Nephron (organoid): Measurements from ENCODE around the gene CTNNAL1.

Source experiments
- H3K27ac Mint-ChIP-seq, 3 experiments: 2 replicates each; pipeline ENCODE4 v1.8.0; 2020; ENCODE audit warnings: mixed read lengths in 3 of 3, mild to moderate bottlenecking in 2 of 3, moderate library complexity in 1 of 3
- H3K27me3 Mint-ChIP-seq: 2 replicates; pipeline ENCODE4 v1.8.0; 2021; ENCODE audit warnings: low read depth, mild to moderate bottlenecking, moderate library complexity, mixed read lengths
- H3K36me3 Mint-ChIP-seq: 2 replicates; pipeline ENCODE4 v1.8.0; 2020; ENCODE audit warnings: low read depth, mixed read lengths
- H3K4me1 Mint-ChIP-seq: 2 replicates; pipeline ENCODE4 v1.8.0; 2020; ENCODE audit warnings: mixed read lengths
- H3K4me3 Mint-ChIP-seq, 3 experiments: 2 replicates each; pipeline ENCODE4 v1.8.0; 2020; ENCODE audit warnings: mild to moderate bottlenecking in 3 of 3, mixed read lengths in 3 of 3, moderate library complexity in 2 of 3
- H3K9me3 Mint-ChIP-seq: 2 replicates; pipeline ENCODE4 v1.8.0; 2020; ENCODE audit warnings: mixed read lengths
- CTCF ChIP-seq, 3 experiments: fragments of 200-600 bp; sonication (generic); IDR thresholded peaks; one replicate each; pipeline ENCODE4 v1.5.0; 2021; ENCODE audit warnings: antibody characterized with exemption in 3 of 3; ENCODE audit not compliant: unreplicated experiment in 3 of 3

Gene CTNNAL1

GRCh38 chr9:108934323-108934893, 78.9 kb downstream of the CTNNAL1 start, which contains the start of gene ABITRAM:
TSS of gene ABITRAM (plus strand) at chr9:108934400. CDS start at chr9:108934487, 87 bp downstream.
- Mint-ChIP-seq H3K27me3 (no peaks in the 10 kb centered on the region), H3K27ac (peak within 1 kb of the TSS; percentile 97 to 99 (median 98)), H3K4me1 (peaks cover 31% of the 10 kb centered on the region), H3K9me3 (no peaks in the 10 kb centered on the region), H3K36me3 (peaks cover 18% of the 10 kb centered on the region), H3K4me3 (peak within 1 kb of the TSS; percentile 93 to 97 (median 95))
- no peak for TF ChIP-seq CTCF (IDR thresholded peaks at IDR 0.05; ENCODE audit: unreplicated experiment in 3 of 3)

GRCh38 chr9:108933718-108934322, 79.5 kb downstream of the CTNNAL1 start, which contains the start of gene ELP1:
TSS of gene ELP1 (minus strand) at chr9:108934124. CDS start at chr9:108931146, 2,978 bp downstream.
- H3K4me1 Mint-ChIP-seq = peaks cover 31% of the 10 kb centered on the region
- peak in 2 of 3 experiments; percentile 16 to 30 for TF ChIP-seq CTCF (IDR thresholded peaks at IDR 0.05; ENCODE audit: unreplicated experiment in 3 of 3)

GRCh38 chr9:108933231-108933717, 80.0 kb downstream of the CTNNAL1 start:
- peaks cover 31% of the 10 kb centered on the region for H3K4me1 Mint-ChIP-seq
- H3K27ac Mint-ChIP-seq = peak overlapping the region; percentile 97 to 99 (median 98)
- H3K4me3 Mint-ChIP-seq = peak overlapping the region; percentile 93 to 97 (median 95)
- TF ChIP-seq CTCF (IDR thresholded peaks at IDR 0.05; ENCODE audit: unreplicated experiment in 3 of 3) = no peak
- H3K9me3 Mint-ChIP-seq = no peaks in the 10 kb centered on the region
- H3K27me3 Mint-ChIP-seq = no peaks in the 10 kb centered on the region
- H3K36me3 Mint-ChIP-seq = peaks cover 14% of the 10 kb centered on the region

More at GRCh38 chr9:108933718-108934322, 79.5 kb downstream of the CTNNAL1 start, which contains the start of gene ELP1:
- Mint-ChIP-seq H3K27ac (peak within 1 kb of the TSS; percentile 97 to 99 (median 98)), H3K9me3 (no peaks in the 10 kb centered on the region), H3K4me3 (peak within 1 kb of the TSS; percentile 93 to 97 (median 95)), H3K36me3 (peaks cover 12% of the 10 kb centered on the region), H3K27me3 (no peaks in the 10 kb centered on the region)

GRCh38 chr9:108928386-108928785, 84.9 kb downstream of the CTNNAL1 start:
- Mint-ChIP-seq H3K36me3 (peaks cover 48% of the 10 kb centered on the region), H3K4me1 (peaks cover 13% of the 10 kb centered on the region), H3K4me3 (no peak overlapping the region), H3K27ac (no peak overlapping the region), H3K27me3 (no peaks in the 10 kb centered on the region), H3K9me3 (no peaks in the 10 kb centered on the region)
- TF ChIP-seq CTCF (IDR thresholded peaks at IDR 0.05; ENCODE audit: unreplicated experiment in 3 of 3) = no peak

- H3K27ac Mint-ChIP-seq = no peak overlapping the region
- H3K4me1 Mint-ChIP-seq = no peaks in the 10 kb centered on the region
- H3K36me3 Mint-ChIP-seq = peaks cover 66% of the 10 kb centered on the region
- no peak overlapping the region for H3K4me3 Mint-ChIP-seq
- no peaks in the 10 kb centered on the region for H3K27me3 Mint-ChIP-seq
- TF ChIP-seq CTCF (IDR thresholded peaks at IDR 0.05; ENCODE audit: unreplicated experiment in 3 of 3) = no peak
- no peaks in the 10 kb centered on the region for H3K9me3 Mint-ChIP-seq
These were observed 88.8 kb downstream of the CTNNAL1 start for GRCh38 chr9:108924466-108924865.
